ENCODE measurements around the gene RGP1. TPM values are rescaled to one million over a fixed set of nuclear protein-coding genes. Genes with fewer than 3 reads are reported as not detected.
A peak's percentile ranks its signal among the peaks of the same experiment; 100 is the strongest.

RGP1 gene
- total RNA-seq, 1 donor from 2014 or later: 14.5 TPM

GRCh38 chr9:35740243-35740642, 8.8 kb upstream of the RGP1 start:
- ATAC-seq (no peak), DNase-seq (ENCODE audit: low spot score) (no peak)

- DNase-seq (ENCODE audit: low spot score) (peak; percentile 33), ATAC-seq (no peak)
Measured at GRCh38 chr9:35741740-35742139, 7.3 kb upstream of the RGP1 start.

GRCh38 chr9:35743452-35743851, 5.6 kb upstream of the RGP1 start:
- ATAC-seq (no peak), DNase-seq (ENCODE audit: low spot score) (no peak)

GRCh38 chr9:35743880-35744518, 5.1 kb upstream of the RGP1 start:
- ATAC-seq (no peak), DNase-seq (ENCODE audit: low spot score) (peak; percentile 36)

GRCh38 chr9:35745569-35745968, 3.5 kb upstream of the RGP1 start:
- no peak for DNase-seq (ENCODE audit: low spot score)
- ATAC-seq: no peak

GRCh38 chr9:35746583-35746982, 2.5 kb upstream of the RGP1 start:
- ATAC-seq (peak; percentile 45), DNase-seq (ENCODE audit: low spot score) (peak; percentile 66)

- no peak for ATAC-seq
Measured at GRCh38 chr9:35748242-35748857, 737 bp upstream of the RGP1 start.

GRCh38 chr9:35749515-35750255, 598 bp downstream of the RGP1 start:
- DNase-seq (ENCODE audit: low spot score) (no peak), ATAC-seq (peak; percentile 18)

More at GRCh38 chr9:35748242-35748857, 737 bp upstream of the RGP1 start:
- no peak for DNase-seq (ENCODE audit: low spot score)

- no peak for DNase-seq (ENCODE audit: low spot score)
- ATAC-seq: no peak
Measured at GRCh38 chr9:35750256-35750531, 1.1 kb downstream of the RGP1 start.

- ATAC-seq (no peak), DNase-seq (ENCODE audit: low spot score) (no peak)
Measured at GRCh38 chr9:35753466-35753865, 4.4 kb downstream of the RGP1 start.

GRCh38 chr9:35754264-35754663, 5.2 kb downstream of the RGP1 start, which contains the start of gene MSMP:
Gene MSMP (minus strand): TSS chr9:35754276. CDS start chr9:35754129, 147 bp downstream.
- DNase-seq (ENCODE audit: low spot score) (no peak), ATAC-seq (no peak)

GRCh38 chr9:35755071-35755470, 6.0 kb downstream of the RGP1 start:
- ATAC-seq: no peak
- no peak for DNase-seq (ENCODE audit: low spot score)

GRCh38 chr9:35756275-35757225, 7.5 kb downstream of the RGP1 start:
- DNase-seq (ENCODE audit: low spot score): peak; percentile 65
- peak; percentile 82 for ATAC-seq

- DNase-seq (ENCODE audit: low spot score) (no peak), ATAC-seq (peak; percentile 70)
Measured at GRCh38 chr9:35757226-35757891, 8.3 kb downstream of the RGP1 start.

GRCh38 chr9:35757892-35758275, 8.8 kb downstream of the RGP1 start:
- no peak for ATAC-seq
- no peak for DNase-seq (ENCODE audit: low spot score)

GRCh38 chr9:35758475-35759050, 9.5 kb downstream of the RGP1 start:
- DNase-seq (ENCODE audit: low spot score) (no peak), ATAC-seq (no peak)

- DNase-seq (ENCODE audit: low spot score): no peak
- no peak for ATAC-seq
Measured at GRCh38 chr9:35759795-35760194, 10.7 kb downstream of the RGP1 start.

- ATAC-seq (no peak), DNase-seq (ENCODE audit: low spot score) (no peak)
Measured at GRCh38 chr9:35760651-35761050, 11.6 kb downstream of the RGP1 start.

GRCh38 chr9:35763181-35763580, 14.1 kb downstream of the RGP1 start:
- no peak for DNase-seq (ENCODE audit: low spot score)
- no peak for ATAC-seq

- DNase-seq (ENCODE audit: low spot score) (no peak), ATAC-seq (no peak)
Measured at GRCh38 chr9:35763803-35764202, 14.7 kb downstream of the RGP1 start.
